ENCODE data around the gene PFDN1. TPM values are rescaled to one million over a fixed set of nuclear protein-coding genes. Genes with fewer than 3 reads are reported as not detected.

Gene PFDN1
- total RNA-seq, 1 experiment from 2014 or later = 48.9 TPM

DNA sequence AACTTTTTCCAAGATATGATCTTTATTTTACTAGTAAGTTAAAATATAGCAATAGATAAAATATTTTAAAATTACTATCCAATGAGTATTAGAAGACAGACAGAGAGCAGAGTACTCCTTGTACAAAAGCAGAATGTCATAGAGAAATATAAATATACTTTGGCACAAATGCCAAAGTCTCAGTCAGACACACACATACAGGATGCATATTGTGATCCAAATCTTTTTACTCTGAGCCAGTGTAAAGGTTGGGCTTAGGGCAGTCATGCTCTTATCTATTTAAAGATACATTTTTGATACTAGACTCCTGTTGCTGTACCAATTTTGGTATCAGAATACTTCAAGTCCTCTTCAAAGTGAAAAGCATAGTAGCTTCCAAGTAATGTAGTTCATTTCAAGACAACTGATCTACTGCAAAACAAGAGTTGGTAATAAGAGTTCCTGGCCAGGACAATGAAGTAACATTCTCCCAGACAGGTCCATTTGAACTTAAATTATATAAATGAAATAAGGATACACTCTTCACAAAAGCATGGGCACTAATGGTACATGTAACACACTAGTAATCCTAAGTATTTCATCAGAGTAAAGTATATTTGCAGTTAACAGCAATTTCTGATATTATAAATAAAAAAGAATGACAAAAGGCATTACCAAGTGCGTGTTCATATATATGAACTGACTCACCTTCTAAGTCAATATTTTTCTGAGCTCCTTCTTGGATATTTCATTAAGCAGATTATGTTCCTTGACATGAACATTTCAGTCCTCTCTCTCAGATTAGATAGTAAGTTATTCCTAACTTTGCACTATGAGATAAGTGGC, 10.5 kb downstream of the PFDN1 start:
- TF ChIP-seq FOSL1 (IDR thresholded peaks at IDR 0.05; ENCODE audit: low read depth) (no peak), MAX (IDR thresholded peaks at IDR 0.05) (no peak), JUND (IDR thresholded peaks at IDR 0.05) (no peak), POLR2A (IDR thresholded peaks at IDR 0.05; ENCODE audit: borderline replicate concordance, extremely low read depth, insufficient read depth, insufficient read length) (no peak), ELF1 (IDR thresholded peaks at IDR 0.05; ENCODE audit: borderline replicate concordance, low read depth) (no peak), ZNF274 (IDR thresholded peaks at IDR 0.05; ENCODE audit: low read depth, low read length) (no peak), EZH2phosphoT487 (IDR thresholded peaks at IDR 0.05; ENCODE audit: borderline replicate concordance) (no peak), ZFX (IDR thresholded peaks at IDR 0.05) (no peak), POLR2AphosphoS5 (IDR thresholded peaks at IDR 0.05; ENCODE audit: low read depth, low read length) (no peak), EGR1 (IDR thresholded peaks at IDR 0.05; ENCODE audit: low read depth) (no peak), RAD21 (IDR thresholded peaks at IDR 0.05; ENCODE audit: low read depth) (no peak), CTCF (IDR thresholded peaks at IDR 0.05 in 2 of 3, conservative IDR thresholded peaks at IDR 0.05 in 1 of 3; ENCODE audit: borderline replicate concordance in 1 of 3, insufficient read depth in 1 of 3, low read depth in 2 of 3, low read length in 2 of 3) (no peak), SP1 (IDR thresholded peaks at IDR 0.05; ENCODE audit: low read depth) (no peak), CBX3 (IDR thresholded peaks at IDR 0.05; ENCODE audit: low read depth) (no peak), SIN3A (IDR thresholded peaks at IDR 0.05; ENCODE audit: low read depth) (no peak), TCF7L2 (IDR thresholded peaks at IDR 0.05; ENCODE audit: borderline replicate concordance, extremely low read depth, insufficient read depth, insufficient read length) (no peak)
- TF ChIP-seq, protein P1, sequence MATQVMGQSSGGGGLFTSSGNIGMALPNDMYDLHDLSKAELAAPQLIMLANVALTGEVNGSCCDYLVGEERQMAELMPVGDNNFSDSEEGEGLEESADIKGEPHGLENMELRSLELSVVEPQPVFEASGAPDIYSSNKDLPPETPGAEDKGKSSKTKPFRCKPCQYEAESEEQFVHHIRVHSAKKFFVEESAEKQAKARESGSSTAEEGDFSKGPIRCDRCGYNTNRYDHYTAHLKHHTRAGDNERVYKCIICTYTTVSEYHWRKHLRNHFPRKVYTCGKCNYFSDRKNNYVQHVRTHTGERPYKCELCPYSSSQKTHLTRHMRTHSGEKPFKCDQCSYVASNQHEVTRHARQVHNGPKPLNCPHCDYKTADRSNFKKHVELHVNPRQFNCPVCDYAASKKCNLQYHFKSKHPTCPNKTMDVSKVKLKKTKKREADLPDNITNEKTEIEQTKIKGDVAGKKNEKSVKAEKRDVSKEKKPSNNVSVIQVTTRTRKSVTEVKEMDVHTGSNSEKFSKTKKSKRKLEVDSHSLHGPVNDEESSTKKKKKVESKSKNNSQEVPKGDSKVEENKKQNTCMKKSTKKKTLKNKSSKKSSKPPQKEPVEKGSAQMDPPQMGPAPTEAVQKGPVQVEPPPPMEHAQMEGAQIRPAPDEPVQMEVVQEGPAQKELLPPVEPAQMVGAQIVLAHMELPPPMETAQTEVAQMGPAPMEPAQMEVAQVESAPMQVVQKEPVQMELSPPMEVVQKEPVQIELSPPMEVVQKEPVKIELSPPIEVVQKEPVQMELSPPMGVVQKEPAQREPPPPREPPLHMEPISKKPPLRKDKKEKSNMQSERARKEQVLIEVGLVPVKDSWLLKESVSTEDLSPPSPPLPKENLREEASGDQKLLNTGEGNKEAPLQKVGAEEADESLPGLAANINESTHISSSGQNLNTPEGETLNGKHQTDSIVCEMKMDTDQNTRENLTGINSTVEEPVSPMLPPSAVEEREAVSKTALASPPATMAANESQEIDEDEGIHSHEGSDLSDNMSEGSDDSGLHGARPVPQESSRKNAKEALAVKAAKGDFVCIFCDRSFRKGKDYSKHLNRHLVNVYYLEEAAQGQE (IDR thresholded peaks at IDR 0.05; ENCODE audit: low read depth) = no peak
- TF ChIP-seq, protein P2, sequence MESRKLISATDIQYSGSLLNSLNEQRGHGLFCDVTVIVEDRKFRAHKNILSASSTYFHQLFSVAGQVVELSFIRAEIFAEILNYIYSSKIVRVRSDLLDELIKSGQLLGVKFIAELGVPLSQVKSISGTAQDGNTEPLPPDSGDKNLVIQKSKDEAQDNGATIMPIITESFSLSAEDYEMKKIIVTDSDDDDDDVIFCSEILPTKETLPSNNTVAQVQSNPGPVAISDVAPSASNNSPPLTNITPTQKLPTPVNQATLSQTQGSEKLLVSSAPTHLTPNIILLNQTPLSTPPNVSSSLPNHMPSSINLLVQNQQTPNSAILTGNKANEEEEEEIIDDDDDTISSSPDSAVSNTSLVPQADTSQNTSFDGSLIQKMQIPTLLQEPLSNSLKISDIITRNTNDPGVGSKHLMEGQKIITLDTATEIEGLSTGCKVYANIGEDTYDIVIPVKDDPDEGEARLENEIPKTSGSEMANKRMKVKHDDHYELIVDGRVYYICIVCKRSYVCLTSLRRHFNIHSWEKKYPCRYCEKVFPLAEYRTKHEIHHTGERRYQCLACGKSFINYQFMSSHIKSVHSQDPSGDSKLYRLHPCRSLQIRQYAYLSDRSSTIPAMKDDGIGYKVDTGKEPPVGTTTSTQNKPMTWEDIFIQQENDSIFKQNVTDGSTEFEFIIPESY (IDR thresholded peaks at IDR 0.05; ENCODE audit: extremely low read depth, insufficient replicate concordance, low read length) = no peak
- TF ChIP-seq, protein P3, sequence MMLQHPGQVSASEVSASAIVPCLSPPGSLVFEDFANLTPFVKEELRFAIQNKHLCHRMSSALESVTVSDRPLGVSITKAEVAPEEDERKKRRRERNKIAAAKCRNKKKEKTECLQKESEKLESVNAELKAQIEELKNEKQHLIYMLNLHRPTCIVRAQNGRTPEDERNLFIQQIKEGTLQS (IDR thresholded peaks at IDR 0.05) = no peak
- Histone ChIP-seq H4K20me1 (ENCODE audit: insufficient read depth) (peaks cover 20% of the 10 kb centered on the region; the same call in 1 of the 2 replicates), H3K27me3 (ENCODE audit: insufficient read depth, low read length) (no peaks in the 10 kb centered on the region), H3K79me2 (ENCODE audit: insufficient read depth, low read length) (peaks cover 94% of the 10 kb centered on the region), H3K36me3 (ENCODE audit: control insufficient read depth in 1 of 2, insufficient read depth in 2 of 2, low read length in 2 of 2) (no peaks in the 10 kb centered on the region), H3K9me3 (ENCODE audit: control insufficient read depth in 1 of 2, insufficient read depth in 1 of 2, low read depth in 1 of 2, low read length in 2 of 2) (no peaks in the 10 kb centered on the region), H2AFZ (ENCODE audit: low read depth, low read length, poor library complexity, severe bottlenecking) (no peak overlapping the region), H3K27ac (ENCODE audit: low read depth, low read length) (no peak overlapping the region), H3K9me2 (ENCODE audit: insufficient read depth) (no peaks in the 10 kb centered on the region), H3K4me1 (ENCODE audit: control insufficient read depth in 1 of 2, insufficient read depth in 2 of 2, low read length in 2 of 2) (peaks cover 3 to 6% of the 10 kb centered on the region in 2 experiments; a peak in 3 of 4 replicates), H3K9ac (ENCODE audit: low read length) (no peak overlapping the region), H3K4me3 (replicated peaks in 1 of 2; ENCODE audit: low read depth in 1 of 2, low read length in 2 of 2) (no peak overlapping the region), H3K4me2 (ENCODE audit: low read length) (no peak overlapping the region)
- DNase-seq (ENCODE audit: low read depth, low spot score) (no peak), ATAC-seq (no peak)
- ChIA-PET POLR2A (no interaction called here), RAD21 (ENCODE audit: low non-redundant PET in 1 of 2, low total read pairs in 2 of 2, uncharacterized antibody in 2 of 2, unreplicated experiment in 2 of 2) (no interaction called here), CTCF (no interaction called here)
- intact Hi-C loops (cut with micrococcal nuclease) = no loop called here
- BruUV-seq (replicated peaks) = no TSS peak
